ENCODE measurements around the gene RBM47. TPM values are rescaled to one million over a fixed set of nuclear protein-coding genes. Genes with fewer than 3 reads are reported as not detected.

The RBM47 gene
- total and polyA plus RNA-seq, 10 of the 15 experiments (the other 5 are each of a cell fraction or from before 2014, with no cell fraction given) = 7.9 to 45.0 (median 28.7) TPM

GRCh38 chr4:40608628-40609027, 21.0 kb downstream of the RBM47 start (continued):
- TF ChIP-seq HSF1 (IDR thresholded peaks at IDR 0.05; ENCODE audit: low read depth, low read length) = no peak
- no peak for TF ChIP-seq SIX5 (IDR thresholded peaks at IDR 0.05; ENCODE audit: low read depth, low read length, severe bottlenecking)
- no peak for TF ChIP-seq SIN3A (IDR thresholded peaks at IDR 0.05; ENCODE audit: low read depth, low read length)
- TF ChIP-seq CUX1 (IDR thresholded peaks at IDR 0.05; ENCODE audit: insufficient replicate concordance, low read depth, low read length) = no peak
- TF ChIP-seq ZBTB11 (CRISPR knock-in tag; IDR thresholded peaks at IDR 0.05) = no peak
- no peak for TF ChIP-seq POLR2AphosphoS2 (IDR thresholded peaks at IDR 0.05; ENCODE audit: low read depth, low read length)

Data from GM12878 (cell line).